GM06990 (cell line): ENCODE data around the gene CYB561A3.

Source experiments
- DNase-seq: peaks from one replicate; pipeline ENCODE4 v3.0.0-alpha.2; 2011; ENCODE audit not compliant: insufficient read length; ENCODE audit errors: extremely low read depth
- H3K27me3 ChIP-seq: replicated peaks from 2 replicates; pipeline ENCODE4 v1.6.0; 2011; ENCODE audit warnings: low read length; ENCODE audit not compliant: control insufficient read depth, insufficient read depth
- H3K36me3 ChIP-seq: 2 replicates; pipeline ENCODE4 v1.5.1; 2011; ENCODE audit warnings: low read length; ENCODE audit not compliant: control insufficient read depth, insufficient read depth
- H3K4me3 ChIP-seq: replicated peaks from 2 replicates; pipeline ENCODE4 v1.5.1; 2011; ENCODE audit warnings: low read depth, mild to moderate bottlenecking, control low read depth, low read length
- CTCF ChIP-seq: IDR thresholded peaks from 2 replicates; pipeline ENCODE4 v1.5.1; 2011; ENCODE audit warnings: low read length, control low read depth, mild to moderate bottlenecking, inconsistent platforms; ENCODE audit not compliant: insufficient read depth, poor library complexity, severe bottlenecking

CYB561A3 gene

GRCh38 chr11:61364012-61364675 is 2.5 kb upstream of the CYB561A3 start:
- Histone ChIP-seq H3K27me3 (no peaks in the 10 kb centered on the region), H3K36me3 (peaks cover 24% of the 10 kb centered on the region), H3K4me3 (no peak overlapping the region)
- no peak for TF ChIP-seq CTCF
- DNase-seq: no peak

- H3K4me3 ChIP-seq: peak overlapping the region; percentile 77
- no peaks in the 10 kb centered on the region for H3K27me3 ChIP-seq
- peaks cover 14% of the 10 kb centered on the region for H3K36me3 ChIP-seq
- no peak for DNase-seq
- TF ChIP-seq CTCF: no peak
These were observed 827 bp upstream of the CYB561A3 start for GRCh38 chr11:61362542-61362875.

- DNase-seq: no peak
- H3K4me3 ChIP-seq: peak overlapping the region; percentile 77
- peaks cover 9% of the 10 kb centered on the region for H3K36me3 ChIP-seq
- H3K27me3 ChIP-seq: no peaks in the 10 kb centered on the region
- no peak for TF ChIP-seq CTCF
These were observed 393 bp downstream of the CYB561A3 start for GRCh38 chr11:61361237-61361740.

GRCh38 chr11:61359516-61359915 is 2.2 kb downstream of the CYB561A3 start:
- Histone ChIP-seq H3K36me3 (peaks cover 4% of the 10 kb centered on the region), H3K4me3 (peak overlapping the region; percentile 77), H3K27me3 (no peaks in the 10 kb centered on the region)
- no peak for TF ChIP-seq CTCF
- DNase-seq: no peak

GRCh38 chr11:61358566-61358965 is 3.1 kb downstream of the CYB561A3 start:
- DNase-seq: no peak
- Histone ChIP-seq H3K4me3 (peak overlapping the region; percentile 23; the same call in 1 of the 2 replicates), H3K36me3 (peaks cover 5% of the 10 kb centered on the region), H3K27me3 (no peaks in the 10 kb centered on the region)
- no peak for TF ChIP-seq CTCF

GRCh38 chr11:61357894-61358239 is 3.8 kb downstream of the CYB561A3 start:
- no peak for DNase-seq
- TF ChIP-seq CTCF: no peak
- H3K4me3 ChIP-seq: peak overlapping the region; percentile 6
- H3K36me3 ChIP-seq: peaks cover 12% of the 10 kb centered on the region
- H3K27me3 ChIP-seq: no peaks in the 10 kb centered on the region
